GM21381 (cell line): ENCODE measurements around the gene HES6.

Source experiments
- ATAC-seq: cut with Tn5 transposase; IDR thresholded peaks from one replicate; pipeline ENCODE4 v1.9.1; 2021; ENCODE audit warnings: mild to moderate bottlenecking, moderate library complexity; ENCODE audit not compliant: unreplicated experiment

The HES6 gene, protein sequence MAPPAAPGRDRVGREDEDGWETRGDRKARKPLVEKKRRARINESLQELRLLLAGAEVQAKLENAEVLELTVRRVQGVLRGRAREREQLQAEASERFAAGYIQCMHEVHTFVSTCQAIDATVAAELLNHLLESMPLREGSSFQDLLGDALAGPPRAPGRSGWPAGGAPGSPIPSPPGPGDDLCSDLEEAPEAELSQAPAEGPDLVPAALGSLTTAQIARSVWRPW

GRCh38 chr2:238239863-238240756, at the start of gene HES6:
Gene HES6 (minus strand): TSS chr2:238240038. CDS start chr2:238239905, 133 bp downstream.
- peak; percentile 83 for ATAC-seq

DNA sequence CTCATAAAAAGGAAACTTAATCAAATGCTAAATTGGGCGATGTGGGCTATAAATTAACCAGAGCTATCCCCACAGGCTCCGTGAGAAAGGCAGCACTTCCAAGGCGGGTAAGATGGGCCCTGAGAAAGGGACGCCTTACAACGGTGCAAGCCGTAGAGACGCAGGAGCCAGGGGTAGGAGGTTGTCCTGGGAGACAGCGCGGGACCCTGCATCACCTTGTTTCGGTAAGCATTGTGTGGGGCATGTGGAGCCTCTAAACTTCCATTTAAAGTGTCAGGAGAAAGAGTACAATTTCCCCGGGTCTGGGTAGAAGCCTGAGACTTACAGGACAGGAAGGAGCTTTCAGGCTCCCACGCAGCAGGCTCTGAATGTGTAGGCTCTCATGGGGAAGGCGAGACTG, 49.7 kb upstream of the HES6 start:
- no peak for ATAC-seq

DNA sequence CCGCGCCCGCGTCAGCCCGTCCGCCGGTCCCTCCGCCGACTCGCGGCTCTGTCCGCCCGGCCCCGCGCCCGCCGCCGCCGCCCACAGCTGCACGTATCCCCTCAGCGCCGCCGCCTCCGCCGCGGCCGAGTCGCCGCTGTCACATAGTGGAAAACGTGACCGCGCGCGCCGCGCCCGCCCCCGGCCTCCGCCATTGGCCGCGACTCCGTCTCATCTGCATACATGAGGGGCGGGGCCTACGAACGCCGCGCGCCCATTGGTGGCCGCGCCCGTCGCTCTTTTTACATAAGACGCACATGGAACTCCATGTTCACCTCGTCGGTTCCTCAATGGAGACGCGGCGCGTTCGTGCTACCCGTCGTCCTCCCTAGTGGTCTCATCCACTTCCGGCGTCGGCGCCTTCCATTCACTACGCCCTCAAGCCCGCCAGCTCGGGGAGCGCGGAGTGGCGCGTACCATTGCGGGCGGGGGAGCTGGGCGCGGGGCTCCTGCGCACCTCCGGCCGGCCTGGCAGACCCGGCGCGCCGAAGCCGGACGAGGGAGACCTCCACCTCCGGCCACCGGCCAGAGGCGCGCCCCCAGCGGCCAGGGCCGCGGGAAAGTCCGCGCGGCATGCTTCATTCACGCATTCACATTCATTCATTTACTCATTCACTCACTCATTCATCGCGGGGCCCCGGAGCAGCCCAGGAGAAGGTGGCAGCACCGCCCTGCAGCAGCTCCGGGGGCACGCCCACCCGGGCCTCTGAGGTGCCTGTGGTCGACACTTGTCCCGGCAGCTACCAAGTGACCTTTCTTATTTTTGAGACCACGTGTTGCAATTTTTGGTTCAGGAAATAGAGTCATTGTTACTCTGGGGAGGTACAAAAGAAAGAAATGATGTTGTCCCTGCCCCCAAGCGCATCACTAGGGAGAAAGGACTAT, 49.1 kb upstream of the HES6 start:
- ATAC-seq = peak; percentile 91

GRCh38 chr2:238287737-238288649, 48.2 kb upstream of the HES6 start, which contains the start of gene PER2:
Gene PER2 (minus strand): TSS chr2:238288610. CDS start chr2:238277936, 10,674 bp downstream.
- ATAC-seq = peak; percentile 36

DNA sequence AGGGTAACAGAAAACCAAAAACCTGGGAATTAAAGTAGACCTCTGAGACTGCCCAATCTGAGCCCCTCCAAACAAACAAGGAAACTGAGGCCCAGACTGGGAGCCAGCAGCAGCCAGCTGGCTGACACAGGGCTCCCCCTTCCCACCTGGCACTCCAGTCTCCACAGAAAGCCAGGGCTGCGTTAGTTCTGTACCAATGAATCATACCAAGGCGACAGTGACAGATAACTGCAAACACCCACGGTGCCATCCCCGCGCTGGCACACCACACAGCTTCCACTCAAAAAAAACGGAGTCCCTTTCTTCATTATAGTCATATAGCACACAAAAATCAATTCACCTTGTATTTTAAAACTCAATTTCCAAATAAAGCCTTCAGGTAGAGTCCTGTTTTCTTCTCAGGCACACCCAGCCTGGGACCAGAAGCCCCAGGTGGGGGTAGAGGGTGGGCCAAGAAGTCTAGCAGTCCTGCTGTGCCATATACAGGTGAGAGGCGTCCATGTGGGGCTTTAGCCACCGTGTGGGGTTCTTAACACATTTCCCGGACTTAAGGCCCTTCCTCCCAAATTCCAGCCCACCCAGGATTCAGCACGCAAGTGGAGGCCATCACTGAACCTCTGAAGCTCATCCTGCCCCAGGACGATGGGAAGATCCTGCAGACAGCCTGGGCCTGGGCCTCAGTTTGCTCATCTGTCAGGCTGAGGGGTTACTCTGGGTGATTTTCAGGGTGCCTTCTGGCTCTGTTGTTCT, 47.3 kb upstream of the HES6 start:
- ATAC-seq = no peak

GRCh38 chr2:238286551-238286950, 46.7 kb upstream of the HES6 start:
- no peak for ATAC-seq

DNA sequence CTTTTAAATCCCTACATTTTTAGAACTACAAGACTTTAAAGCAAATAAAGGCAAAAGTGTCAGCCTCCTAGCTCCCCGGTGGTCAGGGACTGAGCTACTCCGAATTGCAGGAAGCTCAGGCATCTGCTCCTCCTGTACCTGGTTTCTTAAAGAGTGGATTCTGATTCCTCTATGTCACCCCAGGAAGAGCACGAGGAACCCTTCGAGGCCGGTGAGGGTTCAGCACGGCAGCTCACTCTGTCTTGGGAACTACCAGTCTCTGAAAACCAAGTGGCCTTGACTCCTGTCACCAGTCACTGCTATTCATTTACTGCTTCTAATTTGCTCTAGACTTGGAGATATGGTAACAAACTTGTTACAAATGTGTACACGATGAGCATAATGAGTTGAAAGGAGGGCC, 46.3 kb upstream of the HES6 start:
- no peak for ATAC-seq

- no peak for ATAC-seq
These were observed 45.8 kb upstream of the HES6 start for GRCh38 chr2:238285653-238286082.

DNA sequence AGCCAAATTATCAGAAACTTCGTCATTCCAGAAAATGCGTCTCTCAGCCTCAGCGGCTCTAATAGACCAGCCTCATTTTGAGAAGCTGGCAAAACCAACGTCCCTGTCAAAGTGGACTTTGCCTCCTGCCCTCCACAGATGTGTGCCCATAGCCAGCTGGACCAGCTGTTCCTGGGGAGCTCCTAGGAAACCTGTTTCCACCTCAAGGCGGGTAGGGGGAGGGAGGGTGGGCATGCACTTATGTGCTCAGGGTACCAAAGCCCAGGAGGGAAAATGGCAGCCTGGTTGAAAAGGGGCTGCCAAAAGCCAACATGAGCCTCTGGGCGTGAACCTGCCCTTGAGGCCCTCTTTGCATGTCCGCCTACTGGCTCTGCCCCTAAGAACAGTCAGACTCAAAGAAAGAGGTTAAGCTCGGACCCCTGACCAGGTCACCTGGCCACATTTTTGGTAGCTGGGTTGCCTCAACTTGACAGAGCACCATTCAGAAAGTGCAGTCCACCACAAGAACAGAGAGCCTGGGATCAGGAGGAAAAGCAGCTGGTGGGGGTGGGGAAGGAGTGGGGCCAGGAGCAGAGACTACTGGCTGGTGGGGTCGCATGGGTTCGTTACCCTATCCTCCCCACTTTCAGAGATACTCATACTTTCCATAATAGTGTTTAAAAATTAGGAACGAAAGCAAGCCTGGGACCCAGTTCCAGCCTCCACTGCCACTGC, 45.1 kb upstream of the HES6 start:
- no peak for ATAC-seq

DNA sequence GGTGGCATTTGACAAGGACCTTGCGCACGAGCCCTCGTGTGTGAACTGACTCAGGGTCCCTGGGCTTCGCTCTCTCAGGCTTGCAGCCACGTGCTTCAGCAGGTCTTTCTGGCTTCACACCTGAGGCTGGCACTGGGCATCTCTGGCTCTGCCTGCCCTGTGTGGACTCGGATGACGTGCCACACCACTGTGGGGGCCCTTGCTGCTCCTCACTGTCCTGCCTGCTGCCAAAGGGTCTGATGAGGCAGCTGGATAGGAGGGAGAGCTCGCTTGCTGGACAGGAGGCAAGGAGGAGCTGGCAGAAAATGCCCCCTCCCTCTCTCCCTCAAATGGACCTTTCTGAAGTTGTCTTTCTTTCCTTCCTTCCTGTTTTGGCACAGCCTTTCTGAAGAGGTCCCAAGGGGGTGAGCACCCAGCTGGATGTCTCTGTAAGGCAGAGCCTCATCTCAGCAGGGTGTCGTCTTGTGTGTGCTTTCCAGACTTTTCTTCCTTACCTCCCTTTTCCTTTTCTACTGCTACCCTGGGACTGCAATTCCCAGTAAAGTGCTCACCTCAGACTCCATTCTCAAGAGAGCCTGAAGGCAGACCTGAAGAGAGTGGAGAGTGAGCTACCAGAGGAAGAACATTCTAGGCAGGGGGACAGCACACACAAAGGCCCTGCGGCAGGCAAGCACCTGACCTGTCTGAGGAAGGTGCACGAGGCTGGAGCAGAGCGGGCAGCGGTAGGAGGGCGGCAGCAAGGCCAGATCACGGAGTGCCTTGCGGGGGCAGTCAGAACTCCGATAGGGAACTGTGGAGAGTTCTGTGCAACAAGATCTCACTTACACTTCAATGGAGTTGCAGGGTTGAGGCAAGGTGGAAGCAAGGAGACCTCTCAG, 43.3 kb upstream of the HES6 start:
- ATAC-seq = no peak

GRCh38 chr2:238281826-238282480, 42.1 kb upstream of the HES6 start:
- no peak for ATAC-seq

DNA sequence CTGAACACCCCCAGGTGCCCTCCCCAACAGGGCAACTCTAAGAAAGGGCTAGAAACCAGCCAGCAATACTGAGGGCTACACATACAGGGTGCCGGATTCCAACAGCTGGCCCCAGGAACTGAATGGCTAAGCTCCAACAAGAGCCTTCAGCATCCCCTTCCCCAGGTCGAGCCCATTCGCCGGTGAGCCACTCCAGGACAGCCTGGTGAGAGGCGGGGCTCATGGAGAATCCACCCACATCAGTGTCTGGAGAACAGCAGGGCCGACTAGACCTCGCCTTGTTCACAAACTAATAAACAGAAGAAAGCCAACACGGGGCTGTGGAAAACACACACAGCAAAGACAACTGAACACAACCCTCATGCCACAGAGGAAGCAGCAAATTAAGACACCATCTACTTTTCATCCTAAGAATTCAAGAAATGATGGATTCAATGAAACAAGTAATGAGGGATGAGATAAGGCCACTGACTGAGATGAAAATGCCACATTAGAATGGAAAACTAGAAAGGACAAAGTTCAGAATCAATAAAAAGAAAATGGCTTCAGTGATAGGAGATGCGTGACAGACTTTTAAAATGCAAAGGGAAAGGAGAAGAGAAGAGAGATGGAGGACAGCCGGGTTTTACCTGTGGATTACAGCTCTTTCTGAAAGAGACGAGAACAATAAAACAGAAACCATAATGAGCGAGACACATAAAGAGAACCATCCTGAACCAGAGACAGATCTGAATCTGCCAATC, 40.4 kb upstream of the HES6 start:
- no peak for ATAC-seq

DNA sequence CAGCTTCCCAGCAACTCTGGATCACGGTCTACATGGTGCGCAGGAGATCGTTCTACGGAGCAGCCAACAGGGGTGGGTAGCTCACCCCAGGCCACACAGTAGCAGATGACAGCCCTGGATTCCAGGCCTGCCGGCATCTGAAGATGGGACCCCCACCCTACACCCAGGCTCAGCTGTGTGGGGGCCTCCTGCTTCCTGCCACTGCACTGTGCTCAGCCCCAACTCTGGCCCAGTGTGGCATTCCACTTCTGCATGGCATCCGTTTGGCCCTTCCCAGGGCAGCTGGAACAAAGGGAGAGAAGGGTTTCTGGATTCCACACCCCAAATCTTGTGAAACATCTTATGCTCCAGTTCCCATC, 39.5 kb upstream of the HES6 start:
- no peak for ATAC-seq

DNA sequence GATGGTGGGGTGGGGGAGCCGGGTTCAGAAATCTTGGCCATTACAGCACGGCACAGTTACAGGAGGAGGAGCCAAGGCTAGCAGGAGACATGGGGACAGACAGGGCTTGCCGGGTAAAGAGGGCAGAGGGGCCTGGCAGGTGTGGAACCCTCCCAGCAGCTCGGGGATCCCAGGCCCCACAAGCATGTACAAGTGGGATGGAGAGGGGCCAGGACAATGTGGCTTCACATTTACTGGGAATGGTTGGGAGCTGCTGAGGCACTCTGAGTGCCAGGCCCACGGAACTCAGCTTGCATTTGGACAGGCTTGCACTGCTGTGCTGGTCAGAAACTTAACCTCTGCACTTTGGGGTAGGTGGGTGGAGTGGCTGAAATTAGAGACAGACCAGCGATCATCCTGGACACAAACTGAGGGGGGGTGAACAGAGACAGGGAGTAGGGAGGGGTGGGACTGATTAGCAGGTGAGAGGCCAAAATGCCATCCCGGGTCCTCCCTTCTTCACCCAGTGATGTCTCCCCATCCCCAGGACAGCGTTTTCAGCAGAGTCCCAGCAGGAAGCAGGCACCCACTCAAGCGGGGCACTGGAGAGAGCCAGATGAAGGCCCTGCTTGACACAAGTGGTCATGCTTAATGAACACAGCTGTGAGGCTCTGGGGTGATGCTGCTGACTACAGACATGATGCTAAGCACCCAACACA, 38.9 kb upstream of the HES6 start:
- ATAC-seq = no peak

- no peak for ATAC-seq
These were observed 37.9 kb upstream of the HES6 start for GRCh38 chr2:238277695-238278094.
